ENCODE measurements around the gene MYOT.
"Not testable (repeated sequence)": the region's sequence is repeated elsewhere in the genome, so short reads cannot be mapped to it uniquely, and the experiment has no call there.

DNA sequence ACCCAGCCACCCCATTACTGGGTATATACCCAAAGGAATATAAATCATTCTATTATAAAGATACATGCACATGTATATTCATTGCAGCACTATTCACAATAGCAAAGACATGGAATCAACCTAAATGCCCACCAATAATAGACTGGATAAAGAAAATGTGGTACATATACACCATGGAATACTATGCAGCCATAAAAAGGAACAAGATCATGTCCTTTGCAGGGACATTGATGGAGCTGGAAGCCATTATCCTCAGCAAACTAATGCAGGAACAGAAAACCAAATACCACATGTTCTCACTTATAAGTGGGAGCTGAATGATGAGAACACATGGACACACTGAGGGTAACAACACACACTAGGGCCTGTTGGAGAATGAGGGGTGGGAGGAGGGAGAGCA lies 14.5 kb upstream of the MYOT start:
- not testable (repeated sequence) for TF ChIP-seq ELK1 (IDR thresholded peaks at IDR 0.05; ENCODE audit: borderline replicate concordance, low read depth, low read length); CEBPB (IDR thresholded peaks at IDR 0.05; ENCODE audit: low read depth, low read length); POLR2A (IDR thresholded peaks at IDR 0.05; ENCODE audit: low read depth, low read length); FOS (IDR thresholded peaks at IDR 0.05; ENCODE audit: low read depth, low read length); MXI1 (IDR thresholded peaks at IDR 0.05; ENCODE audit: borderline replicate concordance, low read depth, low read length); NFE2L2 (IDR thresholded peaks at IDR 0.05; ENCODE audit: low read depth, low read length); MAFK (IDR thresholded peaks at IDR 0.05; ENCODE audit: low read depth, low read length); SMC3 (IDR thresholded peaks at IDR 0.05; ENCODE audit: low read depth, low read length); RFX5 (IDR thresholded peaks at IDR 0.05; ENCODE audit: low read depth, low read length); RAD21 (IDR thresholded peaks at IDR 0.05; ENCODE audit: low read length); BHLHE40 (IDR thresholded peaks at IDR 0.05; ENCODE audit: low read depth, low read length); RCOR1 (IDR thresholded peaks at IDR 0.05; ENCODE audit: insufficient replicate concordance, low read length)
- TF ChIP-seq, protein P1, sequence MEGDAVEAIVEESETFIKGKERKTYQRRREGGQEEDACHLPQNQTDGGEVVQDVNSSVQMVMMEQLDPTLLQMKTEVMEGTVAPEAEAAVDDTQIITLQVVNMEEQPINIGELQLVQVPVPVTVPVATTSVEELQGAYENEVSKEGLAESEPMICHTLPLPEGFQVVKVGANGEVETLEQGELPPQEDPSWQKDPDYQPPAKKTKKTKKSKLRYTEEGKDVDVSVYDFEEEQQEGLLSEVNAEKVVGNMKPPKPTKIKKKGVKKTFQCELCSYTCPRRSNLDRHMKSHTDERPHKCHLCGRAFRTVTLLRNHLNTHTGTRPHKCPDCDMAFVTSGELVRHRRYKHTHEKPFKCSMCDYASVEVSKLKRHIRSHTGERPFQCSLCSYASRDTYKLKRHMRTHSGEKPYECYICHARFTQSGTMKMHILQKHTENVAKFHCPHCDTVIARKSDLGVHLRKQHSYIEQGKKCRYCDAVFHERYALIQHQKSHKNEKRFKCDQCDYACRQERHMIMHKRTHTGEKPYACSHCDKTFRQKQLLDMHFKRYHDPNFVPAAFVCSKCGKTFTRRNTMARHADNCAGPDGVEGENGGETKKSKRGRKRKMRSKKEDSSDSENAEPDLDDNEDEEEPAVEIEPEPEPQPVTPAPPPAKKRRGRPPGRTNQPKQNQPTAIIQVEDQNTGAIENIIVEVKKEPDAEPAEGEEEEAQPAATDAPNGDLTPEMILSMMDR (conservative IDR thresholded peaks at IDR 0.05; ENCODE audit: low read depth, low read length) = not testable (repeated sequence)
- TF ChIP-seq, protein P2, sequence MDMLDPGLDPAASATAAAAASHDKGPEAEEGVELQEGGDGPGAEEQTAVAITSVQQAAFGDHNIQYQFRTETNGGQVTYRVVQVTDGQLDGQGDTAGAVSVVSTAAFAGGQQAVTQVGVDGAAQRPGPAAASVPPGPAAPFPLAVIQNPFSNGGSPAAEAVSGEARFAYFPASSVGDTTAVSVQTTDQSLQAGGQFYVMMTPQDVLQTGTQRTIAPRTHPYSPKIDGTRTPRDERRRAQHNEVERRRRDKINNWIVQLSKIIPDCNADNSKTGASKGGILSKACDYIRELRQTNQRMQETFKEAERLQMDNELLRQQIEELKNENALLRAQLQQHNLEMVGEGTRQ (IDR thresholded peaks at IDR 0.05; ENCODE audit: low read depth, low read length) = not testable (repeated sequence)
